Smooth muscle cell (in vitro differentiated cells): ENCODE data around the gene RASGRF1. TPM values are rescaled to one million over a fixed set of nuclear protein-coding genes. Genes with fewer than 3 reads are reported as not detected.

Experiments used
- DNase-seq: peaks from one replicate; lab custom pipeline; 2025; ENCODE audit not compliant: unreplicated experiment; lab: John Stamatoyannopoulos, UW
- H2AFZ ChIP-seq: fragments of 200-600 bp; sonication (generic); 2 replicates; pipeline ENCODE4 v1.6.0; 2016; ENCODE audit warnings: antibody characterized with exemption, low read depth, mild to moderate bottlenecking
- H3F3A ChIP-seq: fragments of 200-600 bp; sonication (generic); 2 replicates; pipeline ENCODE4 v1.6.0; 2017; ENCODE audit warnings: antibody characterized with exemption, low read depth
- H3K27ac ChIP-seq: fragments of 200-600 bp; sonication (generic); 2 replicates; pipeline ENCODE4 v1.5.1; 2016; ENCODE audit warnings: low read depth, mild to moderate bottlenecking
- H3K27me3 ChIP-seq: fragments of 200-600 bp; sonication (generic); 2 replicates; pipeline ENCODE4 v1.6.1; 2016; ENCODE audit warnings: low read depth, mild to moderate bottlenecking
- H3K36me3 ChIP-seq: fragments of 200-600 bp; sonication (generic); 2 replicates; pipeline ENCODE4 v1.5.1; 2016; ENCODE audit warnings: low read depth
- H3K4me1 ChIP-seq: fragments of 200-600 bp; sonication (generic); 2 replicates; pipeline ENCODE4 v1.5.1; 2016; ENCODE audit warnings: low read depth
- H3K4me2 ChIP-seq: fragments of 200-600 bp; sonication (generic); 2 replicates; pipeline ENCODE4 v1.6.0; 2016; ENCODE audit warnings: mild to moderate bottlenecking
- H3K4me3 ChIP-seq: fragments of 200-600 bp; sonication (generic); 2 replicates; pipeline ENCODE4 v1.5.1; 2016; ENCODE audit warnings: mild to moderate bottlenecking
- H3K79me2 ChIP-seq: fragments of 200-600 bp; sonication (generic); 2 replicates; pipeline ENCODE4 v1.6.0; 2016; ENCODE audit warnings: low read depth, mild to moderate bottlenecking
- H3K9ac ChIP-seq: fragments of 200-600 bp; sonication (generic); 2 replicates; pipeline ENCODE4 v1.6.0; 2016; ENCODE audit warnings: low read depth
- H3K9me3 ChIP-seq: fragments of 200-600 bp; sonication (generic); replicated peaks from 2 replicates; pipeline ENCODE4 v1.5.1; 2016; ENCODE audit warnings: low read depth
- H4K20me1 ChIP-seq: fragments of 200-600 bp; sonication (generic); 2 replicates; pipeline ENCODE4 v1.6.0; 2016; ENCODE audit warnings: low read depth
- CTCF ChIP-seq: fragments of 200-600 bp; sonication (generic); IDR thresholded peaks from 2 replicates; pipeline ENCODE4 v1.5.1; 2017; ENCODE audit warnings: borderline replicate concordance, mild to moderate bottlenecking, antibody characterized with exemption; ENCODE audit not compliant: insufficient read depth, poor library complexity, severe bottlenecking
- WGBS: methylation state at CpG from one replicate; pipeline ENCODE4 v1.1.7; 2016; ENCODE audit warnings: low lambda C conversion rate; 5-methylcytosine and 5-hydroxymethylcytosine counted together
- polyA plus RNA-seq: library from polyadenylated mRNA; unstranded; fragments of >200 nt; fragmentation: Nextera tagmentation; extraction: Ambion mirVana; gene quantifications from 2 replicates; pipeline ENCODE4 v1.2.1, GENCODE V29; 2016
- total RNA-seq: library from RNA; depleted of rRNA; stranded (reverse); fragments of >200 nt; gene quantifications from 2 replicates; pipeline ENCODE4 v1.2.3, GENCODE V29; 2014

RASGRF1 gene
- total and polyA plus RNA-seq, 2 experiments from 2014 or later: 0.17 to 0.22 TPM

DNA sequence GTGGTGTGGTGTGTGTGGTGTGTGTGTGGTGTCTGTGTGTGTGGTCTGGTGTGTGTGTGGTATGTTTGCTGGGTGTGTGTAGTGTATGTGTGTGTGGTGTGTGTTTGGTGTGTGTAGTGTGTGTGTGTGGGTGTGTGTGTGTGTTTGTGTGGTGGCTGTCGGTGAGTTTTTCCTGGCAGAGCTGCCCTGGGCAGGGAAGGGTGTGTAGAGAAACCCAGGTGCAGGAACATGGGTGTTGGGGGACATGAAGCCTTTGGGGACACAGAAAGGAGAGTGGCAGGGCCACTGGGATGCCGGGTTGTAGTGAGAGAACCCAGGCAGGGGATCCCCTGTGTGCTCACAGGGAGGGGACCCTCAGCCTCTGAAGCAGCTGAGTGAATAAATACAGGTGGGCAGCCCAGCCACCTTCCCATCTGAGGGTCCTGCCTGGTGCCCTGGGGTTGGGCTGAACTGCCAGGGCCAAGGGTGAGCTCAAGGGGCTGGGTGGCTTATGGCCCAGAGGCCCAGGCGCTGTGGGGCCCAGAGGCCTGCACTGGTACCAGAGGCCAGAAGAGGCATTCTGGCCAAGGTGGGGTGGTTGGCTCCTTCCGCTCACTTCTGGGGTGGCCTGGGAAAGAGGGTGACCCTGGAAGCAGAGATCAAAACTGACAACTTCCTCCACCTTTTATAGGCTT lies 97.2 kb downstream of the RASGRF1 start:
- H3K9me3 ChIP-seq: no peaks in the 10 kb centered on the region
- DNase-seq: no peak
- TF ChIP-seq CTCF: no peak
- H2AFZ ChIP-seq: no peak overlapping the region
- H3K9ac ChIP-seq: no peak overlapping the region
- H3K27ac ChIP-seq: no peak overlapping the region
- no peaks in the 10 kb centered on the region for H3K79me2 ChIP-seq
- H3K4me3 ChIP-seq: no peak overlapping the region
- peaks cover 10% of the 10 kb centered on the region for H3F3A ChIP-seq
- H3K4me1 ChIP-seq: no peaks in the 10 kb centered on the region
- no peaks in the 10 kb centered on the region for H4K20me1 ChIP-seq
- no peaks in the 10 kb centered on the region for H3K27me3 ChIP-seq
- no peak overlapping the region for H3K4me2 ChIP-seq
- WGBS: 87% methylated on average over 3 of the region's 4 CpGs
- no peaks in the 10 kb centered on the region for H3K36me3 ChIP-seq

DNA sequence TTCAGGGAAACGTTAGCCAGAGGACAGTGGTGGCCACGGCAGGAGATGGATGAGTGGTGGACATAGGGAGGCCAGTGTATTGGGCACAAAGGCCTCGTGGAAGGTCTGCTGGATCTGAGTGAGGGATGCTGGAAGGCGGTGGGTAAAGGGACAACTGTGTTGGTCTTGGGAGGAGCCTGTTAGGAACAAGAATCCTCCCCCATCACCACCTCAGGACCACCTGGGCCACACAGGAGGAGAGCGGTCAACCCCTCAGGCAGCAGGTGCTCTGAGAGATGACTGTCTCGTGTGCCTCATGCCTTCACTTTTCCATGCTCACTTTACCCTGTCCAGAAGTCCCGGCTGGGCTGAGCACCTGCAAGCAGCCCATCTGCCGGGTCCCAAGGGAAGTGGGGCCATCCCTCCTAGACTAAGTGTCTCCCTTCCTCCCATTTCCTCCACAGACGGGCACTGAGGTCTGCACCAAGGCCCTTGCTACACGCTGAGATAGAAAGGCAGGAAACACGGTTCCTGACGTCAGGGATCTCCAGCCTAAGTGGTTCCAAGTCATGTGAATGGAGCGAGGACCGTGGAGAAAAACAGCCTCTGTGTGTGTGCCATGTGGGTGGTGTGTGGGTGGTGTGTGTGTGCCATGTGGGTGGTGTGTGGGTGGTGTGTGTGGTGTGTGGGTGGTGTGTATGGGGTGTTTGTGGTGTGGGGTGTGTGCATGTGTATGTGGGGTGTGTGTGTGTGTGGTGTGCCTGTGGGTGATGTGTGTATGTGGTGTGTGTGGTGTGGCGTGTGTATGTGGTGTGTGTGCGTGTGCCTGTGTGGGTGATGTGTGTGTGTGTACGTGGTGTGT lies 97.9 kb downstream of the RASGRF1 start:
- Histone ChIP-seq H3F3A (peaks cover 10% of the 10 kb centered on the region), H3K27me3 (no peaks in the 10 kb centered on the region), H2AFZ (no peak overlapping the region), H3K4me1 (no peaks in the 10 kb centered on the region), H3K4me3 (no peak overlapping the region), H3K4me2 (no peak overlapping the region), H3K9me3 (no peaks in the 10 kb centered on the region), H3K36me3 (no peaks in the 10 kb centered on the region), H3K79me2 (no peaks in the 10 kb centered on the region), H3K9ac (no peak overlapping the region), H4K20me1 (no peaks in the 10 kb centered on the region), H3K27ac (no peak overlapping the region)
- 91% methylated on average over 17 of the region's 17 CpGs for WGBS
- DNase-seq: no peak
- no peak for TF ChIP-seq CTCF

GRCh38 chr15:78991879-78992278 lies 98.7 kb downstream of the RASGRF1 start:
- no peak overlapping the region for H2AFZ ChIP-seq
- no peaks in the 10 kb centered on the region for H3K36me3 ChIP-seq
- WGBS: 88% methylated on average over 15 of the region's 15 CpGs

More at GRCh38 chr15:78991879-78992278, 98.7 kb downstream of the RASGRF1 start:
- no peak for TF ChIP-seq CTCF
- DNase-seq: no peak
- no peak overlapping the region for H3K9ac ChIP-seq
- no peak overlapping the region for H3K4me2 ChIP-seq
- no peaks in the 10 kb centered on the region for H4K20me1 ChIP-seq
- H3K9me3 ChIP-seq: no peaks in the 10 kb centered on the region
- peaks cover 10% of the 10 kb centered on the region for H3F3A ChIP-seq
- H3K4me3 ChIP-seq: no peak overlapping the region
- no peaks in the 10 kb centered on the region for H3K4me1 ChIP-seq
- no peaks in the 10 kb centered on the region for H3K79me2 ChIP-seq
- no peaks in the 10 kb centered on the region for H3K27me3 ChIP-seq
- H3K27ac ChIP-seq: no peak overlapping the region
